Neutrophil (primary cell): Measurements from ENCODE around the gene BAZ1B.

ENCODE experiments used
- H3K27ac ChIP-seq: fragments of 200-600 bp; sonication (generic); 2 replicates; pipeline ENCODE4 v1.5.1; 2016; ENCODE audit warnings: mild to moderate bottlenecking, moderate library complexity
- H3K27me3 ChIP-seq: fragments of 200-600 bp; sonication (generic); 2 replicates; pipeline ENCODE4 v1.6.0; 2016; ENCODE audit warnings: mild to moderate bottlenecking
- H3K36me3 ChIP-seq: fragments of 200-600 bp; sonication (generic); 2 replicates; pipeline ENCODE4 v1.5.1; 2017
- H3K4me1 ChIP-seq, 2 experiments: fragments of 200-600 bp in 1 of 2; sonication (generic) in 1 of 2; 1 replicate in 1 of 2; 2 replicates in 1 of 2; pipeline versions ENCODE4 v1.5.1 to v1.6.1; 2013 to 2016; ENCODE audit warnings: low read depth in 1 of 2, low read length in 1 of 2, mild to moderate bottlenecking in 1 of 2, moderate library complexity in 1 of 2; ENCODE audit not compliant: control insufficient read depth in 1 of 2, insufficient read depth in 1 of 2
- H3K4me3 ChIP-seq, 2 experiments: fragments of 200-600 bp in 1 of 2; sonication (generic) in 1 of 2; 1 replicate in 1 of 2; 2 replicates in 1 of 2; pipeline ENCODE4 v1.5.1; 2013 to 2016; ENCODE audit warnings: low read depth in 1 of 2, low read length in 1 of 2, mild to moderate bottlenecking in 1 of 2, moderate library complexity in 1 of 2
- H3K9me3 ChIP-seq: fragments of 200-600 bp; sonication (generic); 2 replicates; pipeline ENCODE4 v1.5.1; 2016
- TF ChIP-seq, protein P1 (sequence below): fragments of 200-600 bp; sonication (generic); IDR thresholded peaks from 2 replicates; pipeline ENCODE4 v1.5.1; 2016; ENCODE audit warnings: antibody characterized with exemption

Gene BAZ1B

DNA sequence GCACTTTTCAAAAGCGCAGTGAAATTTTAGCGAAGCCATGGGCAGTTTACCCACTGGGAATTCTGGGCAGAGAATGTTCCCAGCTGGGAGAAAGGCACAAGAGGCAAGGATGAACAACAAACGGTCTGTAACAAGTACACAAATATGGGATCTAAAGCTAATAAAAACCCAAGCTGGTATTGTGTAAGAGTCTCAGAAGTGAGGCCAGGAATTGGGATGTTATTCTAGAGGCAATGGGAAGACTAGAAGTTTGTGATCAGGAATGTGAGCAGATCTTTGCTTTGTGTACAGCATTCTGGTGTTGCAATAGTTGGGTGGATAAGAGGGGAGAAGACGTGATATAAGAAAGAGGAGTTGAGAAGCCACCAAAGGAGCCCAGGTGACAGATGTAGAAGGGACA is 73.5 kb downstream of the BAZ1B start:
- H3K4me3 ChIP-seq: no peak overlapping the region
- H3K4me1 ChIP-seq: peaks cover 26 to 30% of the 10 kb centered on the region in 2 experiments
- TF ChIP-seq, protein P1, sequence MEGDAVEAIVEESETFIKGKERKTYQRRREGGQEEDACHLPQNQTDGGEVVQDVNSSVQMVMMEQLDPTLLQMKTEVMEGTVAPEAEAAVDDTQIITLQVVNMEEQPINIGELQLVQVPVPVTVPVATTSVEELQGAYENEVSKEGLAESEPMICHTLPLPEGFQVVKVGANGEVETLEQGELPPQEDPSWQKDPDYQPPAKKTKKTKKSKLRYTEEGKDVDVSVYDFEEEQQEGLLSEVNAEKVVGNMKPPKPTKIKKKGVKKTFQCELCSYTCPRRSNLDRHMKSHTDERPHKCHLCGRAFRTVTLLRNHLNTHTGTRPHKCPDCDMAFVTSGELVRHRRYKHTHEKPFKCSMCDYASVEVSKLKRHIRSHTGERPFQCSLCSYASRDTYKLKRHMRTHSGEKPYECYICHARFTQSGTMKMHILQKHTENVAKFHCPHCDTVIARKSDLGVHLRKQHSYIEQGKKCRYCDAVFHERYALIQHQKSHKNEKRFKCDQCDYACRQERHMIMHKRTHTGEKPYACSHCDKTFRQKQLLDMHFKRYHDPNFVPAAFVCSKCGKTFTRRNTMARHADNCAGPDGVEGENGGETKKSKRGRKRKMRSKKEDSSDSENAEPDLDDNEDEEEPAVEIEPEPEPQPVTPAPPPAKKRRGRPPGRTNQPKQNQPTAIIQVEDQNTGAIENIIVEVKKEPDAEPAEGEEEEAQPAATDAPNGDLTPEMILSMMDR: no peak
- H3K36me3 ChIP-seq: peaks cover 11% of the 10 kb centered on the region
- H3K9me3 ChIP-seq: no peaks in the 10 kb centered on the region
- H3K27me3 ChIP-seq: no peaks in the 10 kb centered on the region
- peak overlapping the region; percentile 64 for H3K27ac ChIP-seq

DNA sequence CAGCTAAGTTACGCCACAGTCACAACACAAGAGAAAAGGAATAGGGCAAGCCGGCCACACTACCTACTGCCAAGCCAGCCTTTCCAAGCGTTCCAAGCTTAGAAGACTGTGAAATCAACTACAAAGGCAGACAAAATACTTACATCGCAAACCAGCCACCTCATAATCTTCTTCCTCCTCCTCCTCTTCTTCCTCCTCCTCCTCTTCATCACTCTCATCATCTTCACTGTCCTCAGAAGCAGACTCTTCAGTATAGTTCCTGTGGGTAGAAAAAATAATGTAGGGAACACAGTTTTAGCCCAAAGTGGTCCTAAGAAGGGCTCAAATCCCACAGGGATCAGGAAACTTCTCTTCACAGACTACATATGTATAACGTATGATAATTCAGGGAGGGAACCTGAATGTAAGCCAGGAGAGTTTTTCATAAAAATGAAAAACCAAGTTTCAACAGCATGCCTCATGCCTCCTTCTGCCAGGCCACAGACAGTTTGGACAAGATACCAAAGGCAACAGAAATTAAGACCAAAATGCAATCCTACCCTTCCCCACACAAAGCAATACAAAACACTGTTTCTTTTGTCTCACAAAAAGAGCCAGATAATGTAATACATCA is 74.9 kb downstream of the BAZ1B start:
- Histone ChIP-seq H3K4me3 (no peak overlapping the region), H3K9me3 (no peaks in the 10 kb centered on the region), H3K4me1 (peaks cover 40 to 44% of the 10 kb centered on the region in 2 experiments), H3K36me3 (peaks cover 10% of the 10 kb centered on the region), H3K27ac (peak overlapping the region; percentile 3), H3K27me3 (no peaks in the 10 kb centered on the region)
- TF ChIP-seq, protein P1: no peak

DNA sequence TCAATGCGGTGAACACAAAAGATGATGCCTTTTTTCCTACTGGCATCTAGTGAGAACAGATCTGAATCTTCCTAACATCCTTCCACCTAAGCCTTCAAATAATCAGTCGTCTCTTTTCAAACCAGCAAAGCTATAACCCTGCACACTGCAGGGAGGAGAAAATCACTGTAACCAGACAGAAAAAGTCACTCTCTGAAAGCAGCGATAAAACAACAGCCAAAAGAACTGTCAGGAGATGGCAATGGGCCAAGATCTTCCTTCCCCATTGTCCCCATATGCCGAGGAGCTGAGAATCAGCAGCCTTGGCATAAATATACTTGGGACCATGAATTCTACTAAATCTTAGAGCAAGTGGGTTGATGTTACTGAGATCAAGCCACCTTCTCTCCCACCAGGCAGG is 75.4 kb downstream of the BAZ1B start:
- Histone ChIP-seq H3K4me1 (peaks cover 43 to 46% of the 10 kb centered on the region in 2 experiments), H3K9me3 (no peaks in the 10 kb centered on the region), H3K27me3 (no peaks in the 10 kb centered on the region), H3K36me3 (peaks cover 9% of the 10 kb centered on the region), H3K4me3 (no peak overlapping the region), H3K27ac (peak overlapping the region; percentile 3)
- TF ChIP-seq, protein P1: no peak

DNA sequence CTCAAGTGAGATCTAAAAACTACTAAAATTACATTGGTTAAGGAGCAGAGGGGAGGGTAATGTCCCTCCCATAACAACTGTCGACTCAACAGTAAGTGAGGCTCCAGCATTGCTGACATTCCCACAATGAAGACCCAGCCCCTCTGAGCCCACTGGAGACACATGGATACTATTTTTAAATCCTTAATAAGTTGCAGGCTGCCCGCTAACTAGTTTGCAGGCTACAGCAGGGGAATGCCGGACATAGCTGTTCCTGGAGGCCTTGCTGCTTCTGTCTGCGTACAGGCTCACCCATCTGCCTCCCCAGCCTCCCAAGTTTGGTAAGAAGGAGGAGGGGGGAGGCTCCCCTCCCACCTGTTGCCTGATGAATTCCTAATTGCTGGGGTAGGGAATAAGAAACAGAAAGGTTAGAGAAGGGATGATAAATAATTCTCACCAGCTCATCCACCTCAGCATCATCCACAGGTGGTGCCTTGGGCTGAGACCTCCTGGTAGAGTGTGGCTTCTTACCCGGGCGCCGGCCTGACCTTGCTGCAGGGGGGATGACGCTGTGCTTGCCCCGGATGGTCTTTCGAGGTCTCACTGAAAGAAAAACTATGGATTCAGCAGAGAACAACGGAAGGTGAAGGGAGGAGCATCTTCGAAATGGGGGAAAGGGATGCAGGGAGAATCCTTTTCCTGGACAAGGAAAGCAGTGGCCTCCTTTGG is 78.4 kb downstream of the BAZ1B start:
- TF ChIP-seq, protein P1: no peak
- H3K4me1 ChIP-seq: peaks cover 32 to 38% of the 10 kb centered on the region in 2 experiments
- no peak overlapping the region for H3K4me3 ChIP-seq
- peaks cover 9% of the 10 kb centered on the region for H3K36me3 ChIP-seq
- no peaks in the 10 kb centered on the region for H3K27me3 ChIP-seq
- peak overlapping the region; percentile 77 for H3K27ac ChIP-seq
- no peaks in the 10 kb centered on the region for H3K9me3 ChIP-seq

DNA sequence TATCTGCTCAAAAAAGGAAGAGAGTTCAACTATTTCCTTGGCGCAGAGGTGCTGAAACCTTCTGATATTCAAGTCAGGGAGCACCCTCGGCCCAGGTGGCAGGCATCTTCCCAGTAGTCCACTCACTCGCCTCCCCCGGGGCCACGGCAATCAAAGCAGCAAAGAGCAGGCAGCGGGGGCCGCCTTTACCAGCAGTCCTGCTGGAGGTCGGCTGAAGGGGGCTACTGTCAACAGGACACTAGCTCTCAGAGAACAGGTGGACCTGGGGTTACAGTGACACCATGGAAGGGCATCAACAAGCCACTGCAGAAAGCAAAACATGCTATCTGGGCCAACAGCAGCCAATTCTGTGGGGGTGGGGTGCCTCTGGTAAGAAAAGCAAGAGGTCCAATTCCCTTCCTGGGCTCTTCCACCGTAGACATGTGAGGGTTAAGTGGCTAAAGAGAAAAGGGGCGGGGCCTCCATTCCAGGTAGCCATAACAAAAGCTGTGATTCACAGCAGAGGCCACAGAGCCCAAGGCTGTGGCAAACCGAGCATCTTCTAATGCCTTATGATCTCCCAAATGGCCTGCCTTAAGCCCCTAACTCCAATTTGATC is 79.1 kb downstream of the BAZ1B start:
- TF ChIP-seq, protein P1: no peak
- Histone ChIP-seq H3K9me3 (no peaks in the 10 kb centered on the region), H3K27ac (peak overlapping the region; percentile 77), H3K27me3 (no peaks in the 10 kb centered on the region), H3K4me1 (peaks cover 30 to 35% of the 10 kb centered on the region in 2 experiments), H3K36me3 (peaks cover 9% of the 10 kb centered on the region), H3K4me3 (no peak overlapping the region)
